MCF 10A (cell line): ENCODE measurements around the gene WNT16. TPM values are rescaled to one million over a fixed set of nuclear protein-coding genes. Genes with fewer than 3 reads are reported as not detected.

Source experiments
- BruUV-seq: library from RNA; stranded (reverse); fragments of 400-500 nt; replicated peaks from 2 replicates; lab custom pipeline; 2021; lab: Mats Ljungman, UMichigan
- CTCF ChIA-PET: fragments of 300-600 bp; sonication (Branson Sonifier 250); formaldehyde crosslinking; extraction: SDS; loops from one replicate; lab custom pipeline; 2021; ENCODE audit warnings: antibody characterized with exemption, inconsistent platforms; lab: Yijun Ruan, JAX
- POLR2A ChIA-PET: fragments of 300-600, 350-650 bp; sonication (Branson Sonifier 250); formaldehyde crosslinking; extraction: SDS; loops from one replicate; lab custom pipeline; 2020; ENCODE audit warnings: antibody characterized with exemption, inconsistent platforms; lab: Yijun Ruan, JAX
- DNase-seq: peaks from one replicate; pipeline ENCODE4 v3.0.0-alpha.2; 2018; ENCODE audit not compliant: unreplicated experiment
- H3K27ac Mint-ChIP-seq: one replicate; pipeline ENCODE4 v1.8.0; 2022; ENCODE audit warnings: mild to moderate bottlenecking, low read depth, mixed read lengths; ENCODE audit not compliant: unreplicated experiment
- H3K27me3 Mint-ChIP-seq: one replicate; pipeline ENCODE4 v1.8.0; 2022; ENCODE audit warnings: mixed read lengths; ENCODE audit not compliant: insufficient read depth, unreplicated experiment
- H3K36me3 Mint-ChIP-seq: one replicate; pipeline ENCODE4 v1.8.0; 2022; ENCODE audit warnings: mild to moderate bottlenecking, moderate library complexity, mixed read lengths; ENCODE audit not compliant: insufficient read depth, unreplicated experiment
- H3K4me1 Mint-ChIP-seq: one replicate; pipeline ENCODE4 v1.8.0; 2022; ENCODE audit warnings: mixed read lengths; ENCODE audit not compliant: insufficient read depth, unreplicated experiment
- H3K4me3 Mint-ChIP-seq: one replicate; pipeline ENCODE4 v1.8.0; 2022; ENCODE audit warnings: mild to moderate bottlenecking, moderate library complexity, mixed read lengths; ENCODE audit not compliant: unreplicated experiment
- H3K9me3 Mint-ChIP-seq: one replicate; pipeline ENCODE4 v1.8.0; 2022; ENCODE audit warnings: mixed read lengths; ENCODE audit not compliant: unreplicated experiment
- intact Hi-C: fragments of 100-400 bp; cut with micrococcal nuclease; formaldehyde crosslinking; loops from 2 replicates; pipeline ENCODE4 v1.14.1; 2022
- total RNA-seq: library from RNA; stranded (reverse); gene quantifications from 2 replicates; pipeline ENCODE4 v1.2.3, GENCODE V29; 2022
- TF ChIP-seq, protein P1 (sequence below): fragments of 200-600 bp; IDR thresholded peaks from one replicate; pipeline ENCODE4 v1.8.0; 2022; ENCODE audit warnings: antibody characterized with exemption, mild to moderate bottlenecking; ENCODE audit not compliant: unreplicated experiment

WNT16 gene
- total RNA-seq, 1 experiment from 2014 or later: not detected

DNA sequence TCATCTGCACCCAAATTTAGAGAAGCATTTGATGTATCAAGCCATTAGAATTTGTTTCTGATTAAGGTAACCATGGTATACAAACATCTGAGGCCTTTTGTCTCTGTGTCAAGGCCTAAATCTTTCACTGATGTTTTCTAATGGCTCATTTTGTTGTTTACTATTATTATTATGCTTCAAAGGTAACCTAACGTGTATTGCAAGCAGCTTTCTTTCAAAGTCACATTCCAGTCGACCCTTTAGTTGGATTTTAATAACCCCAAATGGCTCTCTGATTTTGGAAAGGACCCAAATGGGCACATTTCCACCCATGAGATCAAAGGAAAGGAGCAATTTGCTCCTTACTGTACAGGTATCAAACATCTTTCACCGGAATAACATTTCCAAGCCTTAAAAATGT lies 46.7 kb upstream of the WNT16 start:
- intact Hi-C loops: no loop called here
- H3K27ac Mint-ChIP-seq: no peak overlapping the region
- peaks cover 21% of the 10 kb centered on the region for H3K9me3 Mint-ChIP-seq
- H3K27me3 Mint-ChIP-seq: peaks cover 13% of the 10 kb centered on the region
- H3K36me3 Mint-ChIP-seq: no peaks in the 10 kb centered on the region
- POLR2A ChIA-PET: no interaction called here
- DNase-seq: no peak
- CTCF ChIA-PET: interaction anchor here (1.0 kb wide), 1 partner anchor 302 kb away, joined by 3 read pairs; no protein-coding TSS in a partner anchor
- BruUV-seq: no TSS peak
- no peak overlapping the region for H3K4me3 Mint-ChIP-seq
- TF ChIP-seq, protein P1, sequence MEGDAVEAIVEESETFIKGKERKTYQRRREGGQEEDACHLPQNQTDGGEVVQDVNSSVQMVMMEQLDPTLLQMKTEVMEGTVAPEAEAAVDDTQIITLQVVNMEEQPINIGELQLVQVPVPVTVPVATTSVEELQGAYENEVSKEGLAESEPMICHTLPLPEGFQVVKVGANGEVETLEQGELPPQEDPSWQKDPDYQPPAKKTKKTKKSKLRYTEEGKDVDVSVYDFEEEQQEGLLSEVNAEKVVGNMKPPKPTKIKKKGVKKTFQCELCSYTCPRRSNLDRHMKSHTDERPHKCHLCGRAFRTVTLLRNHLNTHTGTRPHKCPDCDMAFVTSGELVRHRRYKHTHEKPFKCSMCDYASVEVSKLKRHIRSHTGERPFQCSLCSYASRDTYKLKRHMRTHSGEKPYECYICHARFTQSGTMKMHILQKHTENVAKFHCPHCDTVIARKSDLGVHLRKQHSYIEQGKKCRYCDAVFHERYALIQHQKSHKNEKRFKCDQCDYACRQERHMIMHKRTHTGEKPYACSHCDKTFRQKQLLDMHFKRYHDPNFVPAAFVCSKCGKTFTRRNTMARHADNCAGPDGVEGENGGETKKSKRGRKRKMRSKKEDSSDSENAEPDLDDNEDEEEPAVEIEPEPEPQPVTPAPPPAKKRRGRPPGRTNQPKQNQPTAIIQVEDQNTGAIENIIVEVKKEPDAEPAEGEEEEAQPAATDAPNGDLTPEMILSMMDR: no peak
- no peaks in the 10 kb centered on the region for H3K4me1 Mint-ChIP-seq

DNA sequence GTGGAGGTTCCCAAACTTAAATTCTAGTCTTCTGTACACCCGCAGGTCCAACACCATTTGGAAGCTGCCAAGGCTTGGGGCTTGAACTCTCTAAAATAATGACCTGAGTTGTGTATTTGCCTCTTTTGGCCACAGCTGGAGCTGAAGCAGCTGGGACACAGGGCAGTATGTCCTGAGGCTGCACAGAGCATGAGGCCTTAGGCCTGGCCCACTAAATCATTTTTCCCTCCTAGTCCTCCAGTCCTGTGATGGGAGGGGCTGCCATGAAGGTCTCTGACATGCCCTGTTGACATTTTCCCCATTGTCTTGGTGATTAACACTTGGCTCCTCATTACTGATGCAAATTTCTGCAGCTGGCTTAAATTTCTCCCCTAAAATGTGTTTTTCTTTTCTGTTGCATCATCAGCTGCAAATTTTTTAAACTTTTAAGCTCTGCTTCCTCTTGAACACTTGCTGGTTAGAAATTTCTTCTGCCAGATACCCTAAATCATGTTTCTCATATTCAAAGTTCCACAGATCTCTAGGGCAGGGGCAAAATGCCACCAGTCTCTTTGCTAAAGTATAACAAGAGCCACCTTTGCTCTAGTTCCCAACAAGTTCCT lies 43.6 kb upstream of the WNT16 start:
- TF ChIP-seq, protein P1: no peak
- no peaks in the 10 kb centered on the region for H3K4me1 Mint-ChIP-seq
- intact Hi-C loops: no loop called here
- no TSS peak for BruUV-seq
- CTCF ChIA-PET: no interaction called here
- H3K27me3 Mint-ChIP-seq: no peaks in the 10 kb centered on the region
- POLR2A ChIA-PET: no interaction called here
- H3K27ac Mint-ChIP-seq: no peak overlapping the region
- H3K4me3 Mint-ChIP-seq: no peak overlapping the region
- no peaks in the 10 kb centered on the region for H3K36me3 Mint-ChIP-seq
- no peak for DNase-seq
- peaks cover 21% of the 10 kb centered on the region for H3K9me3 Mint-ChIP-seq

DNA sequence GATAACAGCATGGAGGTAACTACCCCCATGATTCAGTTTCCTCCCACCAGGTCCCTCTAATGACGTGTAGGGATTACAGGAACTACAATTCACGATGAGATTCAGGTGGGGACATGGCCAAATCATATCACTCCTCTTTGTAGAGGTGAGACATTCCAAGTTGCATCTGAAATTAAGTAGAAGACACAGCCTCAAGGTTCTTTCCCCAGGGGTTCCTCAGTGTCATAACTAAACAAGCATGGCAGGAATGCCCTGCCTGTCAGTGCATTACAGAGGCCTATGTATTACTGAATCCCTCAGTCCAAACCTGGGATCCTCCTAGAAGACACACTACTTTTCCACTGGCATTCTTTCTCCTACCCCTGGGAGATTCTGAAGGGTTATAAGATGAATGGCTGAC lies 42.6 kb upstream of the WNT16 start:
- intact Hi-C loops: no loop called here
- Mint-ChIP-seq H3K27me3 (no peaks in the 10 kb centered on the region), H3K27ac (no peak overlapping the region), H3K4me3 (no peak overlapping the region), H3K4me1 (no peaks in the 10 kb centered on the region), H3K9me3 (peaks cover 21% of the 10 kb centered on the region), H3K36me3 (no peaks in the 10 kb centered on the region)
- ChIA-PET POLR2A (no interaction called here), CTCF (no interaction called here)
- BruUV-seq: no TSS peak
- TF ChIP-seq, protein P1: no peak
- DNase-seq: no peak

DNA sequence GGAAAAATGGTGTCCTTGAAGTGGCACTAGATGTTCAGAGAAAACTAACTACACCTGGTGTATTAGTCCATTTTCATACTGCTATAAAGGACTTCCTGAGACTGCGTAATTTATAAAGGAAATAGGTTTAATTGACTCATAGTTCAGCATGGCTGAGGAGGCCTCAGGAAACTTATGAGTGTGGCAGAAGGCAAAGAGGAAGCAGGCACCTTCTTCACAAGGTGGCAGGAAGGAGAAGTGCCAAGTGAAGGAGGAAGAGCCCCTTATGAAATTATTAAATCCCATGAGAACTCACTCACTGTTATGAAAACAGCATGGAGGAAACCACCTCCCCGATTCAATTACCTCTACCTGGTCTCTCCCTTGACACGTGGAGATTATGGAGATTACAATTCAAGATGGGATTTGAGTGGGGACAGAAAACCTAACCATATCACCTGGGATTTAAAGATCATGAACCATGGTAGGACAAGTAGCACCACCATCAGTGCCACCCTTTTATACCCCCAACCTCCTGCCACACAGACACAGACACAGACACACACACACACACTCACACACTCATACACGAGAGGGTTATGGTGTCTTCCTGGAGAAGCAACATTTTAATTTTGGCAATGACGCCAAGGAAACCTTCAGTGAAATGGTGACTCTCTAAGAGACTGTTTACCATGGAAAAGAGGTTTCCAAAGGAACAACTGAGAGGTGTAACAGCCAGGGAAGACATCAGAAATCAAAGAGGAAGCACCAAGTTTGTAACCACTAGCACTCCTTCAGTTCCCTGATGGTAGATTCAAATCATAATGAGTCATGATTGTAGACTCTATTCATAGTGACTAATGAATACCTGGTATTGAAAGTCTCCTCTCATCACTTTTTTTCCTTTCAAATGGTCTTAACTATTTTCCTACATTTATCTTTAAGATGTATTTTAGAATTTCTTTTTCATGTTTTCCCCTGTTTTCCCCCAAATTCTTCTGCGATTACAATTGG lies 41.8 kb upstream of the WNT16 start:
- no TSS peak for BruUV-seq
- Mint-ChIP-seq H3K4me3 (no peak overlapping the region), H3K27me3 (no peaks in the 10 kb centered on the region), H3K27ac (no peak overlapping the region), H3K4me1 (no peaks in the 10 kb centered on the region), H3K36me3 (no peaks in the 10 kb centered on the region), H3K9me3 (peaks cover 21% of the 10 kb centered on the region)
- DNase-seq: no peak
- CTCF ChIA-PET: no interaction called here
- POLR2A ChIA-PET: interaction anchor here (0.7 to 1.0 kb wide), 2 partner anchors 12 to 1469 kb away, joined by 3 to 4 read pairs; no protein-coding TSS in a partner anchor
- intact Hi-C loops: no loop called here
- TF ChIP-seq, protein P1: no peak
